HCT116 (cell line): ENCODE measurements around the gene GFPT1. TPM values are rescaled to one million over a fixed set of nuclear protein-coding genes. Genes with fewer than 3 reads are reported as not detected.

ENCODE experiments used
- ATAC-seq: fragments of 200-7000 bp; cut with Tn5 transposase; 2 replicates; pipeline ENCODE4 v1.9.1; 2020; ENCODE audit warnings: mild to moderate bottlenecking, moderate library complexity
- BruUV-seq: library from RNA; stranded (reverse); fragments of 400-500 nt; replicated peaks from 2 replicates; lab custom pipeline; 2021; lab: Mats Ljungman, UMichigan
- CTCF ChIA-PET: fragments of 300-600 bp; sonication (Branson Sonifier 250); formaldehyde crosslinking; loops from one replicate; lab custom pipeline; 2021; ENCODE audit warnings: antibody characterized with exemption; lab: Charles Lee
- POLR2A ChIA-PET: fragments of 300-600, 350-600 bp; sonication (Branson Sonifier 250); formaldehyde crosslinking; loops from one replicate; lab custom pipeline; 2021; ENCODE audit warnings: antibody characterized with exemption; lab: Charles Lee
- RAD21 ChIA-PET, 2 experiments: fragments of 300-600 bp; sonication (Branson Sonifier 250); formaldehyde crosslinking; loops; one replicate each; lab custom pipeline; 2023; ENCODE audit warnings: low total read pairs in 2 of 2; ENCODE audit not compliant: uncharacterized antibody in 2 of 2, unreplicated experiment in 2 of 2, low non-redundant PET in 1 of 2; lab: Charles Lee
- DNase-seq: peaks from one replicate; pipeline ENCODE4 v3.0.0-alpha.2; 2010; ENCODE audit warnings: low read depth, low spot score
- H2AFZ ChIP-seq: fragments of 200-600 bp; shearing (Covaris generic), sonication (generic); 2 replicates; pipeline ENCODE4 v1.6.1; 2017; ENCODE audit warnings: low read depth, mixed run types, mixed read lengths, antibody characterized with exemption, low read length; ENCODE audit not compliant: poor library complexity, severe bottlenecking
- H3K27ac ChIP-seq: 2 replicates; pipeline ENCODE4 v1.5.1; 2012; ENCODE audit warnings: low read depth, low read length
- H3K27me3 ChIP-seq: fragments of 200-600 bp; sonication (generic); 2 replicates; pipeline ENCODE4 v1.6.1; 2016; ENCODE audit warnings: mixed run types, low read length, mixed read lengths; ENCODE audit not compliant: insufficient read depth
- H3K36me3 ChIP-seq, 2 experiments: fragments of 200-500 bp in 1 of 2; fragments of 200-600 bp in 1 of 2; sonication (Bioruptor generic) in 1 of 2; sonication (generic) in 1 of 2; 2 replicates each; pipeline versions ENCODE4 v1.5.1 to v1.6.1; 2014 to 2016; ENCODE audit warnings: low read length in 2 of 2, inconsistent platforms in 1 of 2, mixed read lengths in 1 of 2, mixed run types in 1 of 2; ENCODE audit not compliant: insufficient read depth in 2 of 2, control insufficient read depth in 1 of 2
- H3K4me1 ChIP-seq, 2 experiments: fragments of 200-600 bp in 1 of 2; sonication (generic) in 1 of 2; 2 replicates each; pipeline versions ENCODE4 v1.5.1 to v1.6.1; 2012 to 2017; ENCODE audit warnings: low read length in 2 of 2, inconsistent platforms in 1 of 2, mild to moderate bottlenecking in 1 of 2, mixed read lengths in 1 of 2, mixed run types in 1 of 2, moderate library complexity in 1 of 2; ENCODE audit not compliant: insufficient read depth in 2 of 2, control insufficient read depth in 1 of 2
- H3K4me2 ChIP-seq: fragments of 200-600 bp; sonication (generic); 2 replicates; pipeline ENCODE4 v1.6.1; 2017; ENCODE audit warnings: mixed run types, low read length, mixed read lengths
- H3K4me3 ChIP-seq, 2 experiments: fragments of 200-600 bp in 1 of 2; sonication (generic) in 1 of 2; replicated peaks in 1 of 2; 2 replicates each; pipeline ENCODE4 v1.5.1; 2011 to 2016; ENCODE audit warnings: low read length in 2 of 2, control low read depth in 1 of 2, low read depth in 1 of 2, mild to moderate bottlenecking in 1 of 2, mixed read lengths in 1 of 2, mixed run types in 1 of 2
- H3K79me2 ChIP-seq: fragments of 200-600 bp; sonication (generic); 2 replicates; pipeline ENCODE4 v1.6.1; 2017; ENCODE audit warnings: mild to moderate bottlenecking, mixed run types, low read length, moderate library complexity, mixed read lengths; ENCODE audit not compliant: insufficient read depth
- H3K9ac ChIP-seq: fragments of 200-600 bp; sonication (generic); 2 replicates; pipeline ENCODE4 v1.6.1; 2016; ENCODE audit warnings: low read length, mixed read lengths
- H3K9me2 ChIP-seq: fragments of 200-600 bp; sonication (generic), shearing (Covaris generic); 2 replicates; pipeline ENCODE4 v1.6.1; 2017; ENCODE audit warnings: mixed run types, mild to moderate bottlenecking, moderate library complexity; ENCODE audit not compliant: insufficient read depth
- H3K9me3 ChIP-seq, 2 experiments: fragments of 200-500 bp in 1 of 2; fragments of 200-600 bp in 1 of 2; sonication (Bioruptor generic) in 1 of 2; sonication (generic) in 1 of 2; 2 replicates each; pipeline ENCODE4 v1.6.1; 2014 to 2017; ENCODE audit warnings: low read length in 2 of 2, mixed read lengths in 2 of 2, inconsistent platforms in 1 of 2, low read depth in 1 of 2, mild to moderate bottlenecking in 1 of 2, mixed run types in 1 of 2, moderate library complexity in 1 of 2; ENCODE audit not compliant: control insufficient read depth in 1 of 2, insufficient read depth in 1 of 2
- H4K20me1 ChIP-seq: fragments of 200-600 bp; sonication (generic), shearing (Covaris generic); 2 replicates; pipeline ENCODE4 v1.6.1; 2017; ENCODE audit warnings: mixed run types, mild to moderate bottlenecking, moderate library complexity; ENCODE audit not compliant: insufficient read depth
- EGR1 ChIP-seq: IDR thresholded peaks from 2 replicates; pipeline ENCODE4 v1.6.1; 2012; ENCODE audit warnings: low read depth
- ELF1 ChIP-seq: IDR thresholded peaks from 2 replicates; pipeline ENCODE4 v1.6.1; 2012; ENCODE audit warnings: low read depth, borderline replicate concordance
- EZH2 ChIP-seq: fragments of 200-600 bp; sonication (generic); IDR thresholded peaks from 2 replicates; pipeline ENCODE4 v1.6.1; 2017; ENCODE audit warnings: antibody characterized with exemption, mixed run types
- JUND ChIP-seq: IDR thresholded peaks from 2 replicates; pipeline ENCODE4 v1.6.1; 2012
- POLR2A ChIP-seq: IDR thresholded peaks from 2 replicates; pipeline ENCODE4 v1.7.0; 2011; ENCODE audit warnings: borderline replicate concordance; ENCODE audit not compliant: insufficient read depth, insufficient read length; ENCODE audit errors: extremely low read depth
- POLR2AphosphoS5 ChIP-seq: IDR thresholded peaks from 2 replicates; pipeline ENCODE4 v1.6.1; 2011; ENCODE audit warnings: mild to moderate bottlenecking, low read depth, low read length, moderate library complexity
- RAD21 ChIP-seq: IDR thresholded peaks from 2 replicates; pipeline ENCODE4 v1.6.1; 2012; ENCODE audit warnings: low read depth, mild to moderate bottlenecking
- REST ChIP-seq: IDR thresholded peaks from 2 replicates; pipeline ENCODE4 v1.6.1; 2012; ENCODE audit warnings: low read depth
- SIN3A ChIP-seq: IDR thresholded peaks from 2 replicates; pipeline ENCODE4 v1.6.1; 2012; ENCODE audit warnings: low read depth
- SP1 ChIP-seq: IDR thresholded peaks from 2 replicates; pipeline ENCODE4 v1.6.1; 2012; ENCODE audit warnings: low read depth
- SRF ChIP-seq: IDR thresholded peaks from 2 replicates; pipeline ENCODE4 v1.6.1; 2012; ENCODE audit warnings: low read depth
- ZFX ChIP-seq: fragments of 450-650 bp; IDR thresholded peaks from 2 replicates; pipeline ENCODE4 v1.6.1; 2017
- intact Hi-C: fragments of 100-400 bp; cut with micrococcal nuclease; formaldehyde crosslinking; loops from 2 replicates; pipeline ENCODE4 v1.10.0; 2022
- total RNA-seq: library from RNA; stranded (reverse); gene quantifications from one replicate; pipeline ENCODE4 v1.2.1, GENCODE V29; 2021; ENCODE audit not compliant: unreplicated experiment
- TF ChIP-seq, protein P1 (sequence below): IDR thresholded peaks from 2 replicates; pipeline ENCODE4 v1.6.1; 2011; ENCODE audit warnings: mild to moderate bottlenecking, low read length, moderate library complexity; ENCODE audit not compliant: insufficient replicate concordance; ENCODE audit errors: extremely low read depth

The GFPT1 gene
- total RNA-seq, 1 experiment from 2014 or later, result 62.4 TPM

- Histone ChIP-seq H3K27ac (no peak overlapping the region), H3K4me1 (no peaks in the 10 kb centered on the region), H3K27me3 (no peaks in the 10 kb centered on the region)
- no peak for TF ChIP-seq ZFX
- no peak for TF ChIP-seq POLR2AphosphoS5
- no peak for TF ChIP-seq SP1
- TF ChIP-seq, protein P1, sequence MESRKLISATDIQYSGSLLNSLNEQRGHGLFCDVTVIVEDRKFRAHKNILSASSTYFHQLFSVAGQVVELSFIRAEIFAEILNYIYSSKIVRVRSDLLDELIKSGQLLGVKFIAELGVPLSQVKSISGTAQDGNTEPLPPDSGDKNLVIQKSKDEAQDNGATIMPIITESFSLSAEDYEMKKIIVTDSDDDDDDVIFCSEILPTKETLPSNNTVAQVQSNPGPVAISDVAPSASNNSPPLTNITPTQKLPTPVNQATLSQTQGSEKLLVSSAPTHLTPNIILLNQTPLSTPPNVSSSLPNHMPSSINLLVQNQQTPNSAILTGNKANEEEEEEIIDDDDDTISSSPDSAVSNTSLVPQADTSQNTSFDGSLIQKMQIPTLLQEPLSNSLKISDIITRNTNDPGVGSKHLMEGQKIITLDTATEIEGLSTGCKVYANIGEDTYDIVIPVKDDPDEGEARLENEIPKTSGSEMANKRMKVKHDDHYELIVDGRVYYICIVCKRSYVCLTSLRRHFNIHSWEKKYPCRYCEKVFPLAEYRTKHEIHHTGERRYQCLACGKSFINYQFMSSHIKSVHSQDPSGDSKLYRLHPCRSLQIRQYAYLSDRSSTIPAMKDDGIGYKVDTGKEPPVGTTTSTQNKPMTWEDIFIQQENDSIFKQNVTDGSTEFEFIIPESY, result no peak
- no peak for TF ChIP-seq POLR2A
- TF ChIP-seq SRF, result no peak
- TF ChIP-seq SIN3A, result no peak
- TF ChIP-seq, all 23 proteins: peak for 0
- H3K79me2 ChIP-seq, result no peaks in the 10 kb centered on the region
- peaks cover 0 to 3% of the 10 kb centered on the region in 2 experiments; a peak in 1 of 4 replicates for H3K36me3 ChIP-seq
- no peaks in the 10 kb centered on the region for H3K9me2 ChIP-seq
- DNase-seq, result no peak
- ChIA-PET POLR2A (no interaction called here), CTCF (no interaction called here), RAD21 (no interaction called here)
- no peak for ATAC-seq
- H2AFZ ChIP-seq, result no peak overlapping the region
- no peak overlapping the region for H3K4me2 ChIP-seq
- intact Hi-C loops, result no loop called here
- H3K9ac ChIP-seq, result no peak overlapping the region
- no TSS peak for BruUV-seq
- no peaks in the 10 kb centered on the region for H3K9me3 ChIP-seq
- no peak overlapping the region for H3K4me3 ChIP-seq
- no peaks in the 10 kb centered on the region for H4K20me1 ChIP-seq
Measured at GRCh38 chr2:69400121-69400520, 13.1 kb upstream of the GFPT1 start.

- intact Hi-C loops, result no loop called here
- ChIA-PET CTCF (interaction anchor here (1.2 kb wide), 1 partner anchor 22 kb away, joined by 4 read pairs; no protein-coding TSS in a partner anchor), POLR2A (no interaction called here), RAD21 (no interaction called here)
- Histone ChIP-seq H3K79me2 (no peaks in the 10 kb centered on the region), H3K9ac (no peak overlapping the region), H4K20me1 (no peaks in the 10 kb centered on the region), H3K27ac (no peak overlapping the region), H3K4me2 (no peak overlapping the region), H3K9me2 (no peaks in the 10 kb centered on the region), H3K27me3 (no peaks in the 10 kb centered on the region), H3K4me1 (no peaks in the 10 kb centered on the region), H2AFZ (no peak overlapping the region), H3K36me3 (peaks cover 0 to 3% of the 10 kb centered on the region in 2 experiments; a peak in 1 of 4 replicates), H3K9me3 (no peaks in the 10 kb centered on the region), H3K4me3 (no peak overlapping the region)
- ATAC-seq (no peak), DNase-seq (no peak)
- BruUV-seq, result no TSS peak
- TF ChIP-seq RAD21, result no peak
- TF ChIP-seq, protein P1, result no peak
- no peak for TF ChIP-seq JUND
- no peak for TF ChIP-seq ELF1
- no peak for TF ChIP-seq REST
- TF ChIP-seq EGR1, result no peak
- TF ChIP-seq EZH2, result no peak
- TF ChIP-seq SIN3A, result no peak
- TF ChIP-seq SRF, result no peak
- TF ChIP-seq POLR2AphosphoS5, result no peak
Measured at GRCh38 chr2:69397234-69397633, 10.2 kb upstream of the GFPT1 start.
